Tibial nerve (tissue), 4 donors: ENCODE measurements around the gene TEN1. TPM values are rescaled to one million over a fixed set of nuclear protein-coding genes. Genes with fewer than 3 reads are reported as not detected.

Source experiments
- DNase-seq, 2 donors: peaks; one replicate each; pipeline ENCODE4 v3.0.0-alpha.2; 2019; ENCODE audit warnings: low spot score in 2 of 2
- H3K27ac ChIP-seq, 4 donors: fragments of 200-600 bp; sonication (generic) in 3 of 4; one replicate each; pipeline ENCODE4 v1.5.1; 2017 to 2019; ENCODE audit warnings: mild to moderate bottlenecking in 1 of 4
- H3K27me3 ChIP-seq, 2 donors: fragments of 200-600 bp; sonication (generic) in 1 of 2; one replicate each; pipeline versions ENCODE4 v1.5.1 to v1.6.0; 2017 to 2019
- H3K36me3 ChIP-seq, 3 donors: fragments of 200-600 bp; sonication (generic); one replicate each; pipeline ENCODE4 v1.5.1; 2018 to 2019
- H3K4me1 ChIP-seq, 4 donors: fragments of 200-600 bp; sonication (generic) in 3 of 4; one replicate each; pipeline ENCODE4 v1.5.1; 2017 to 2019
- H3K4me3 ChIP-seq, 4 donors: fragments of 200-600 bp; sonication (generic) in 3 of 4; one replicate each; pipeline ENCODE4 v1.5.1; 2017 to 2019; ENCODE audit warnings: mild to moderate bottlenecking in 1 of 4, moderate library complexity in 1 of 4
- H3K9me3 ChIP-seq, 4 donors: fragments of 200-600 bp; sonication (generic) in 3 of 4; one replicate each; pipeline ENCODE4 v1.5.1; 2017 to 2019
- CTCF ChIP-seq, 5 experiments: fragments of 200-600 bp in 3 of 5; fragments of 450-650 bp in 2 of 5; sonication (generic) in 3 of 5; IDR thresholded peaks; one replicate each; pipeline ENCODE4 v1.5.1; 2016 to 2019; ENCODE audit warnings: antibody characterized with exemption in 5 of 5, mild to moderate bottlenecking in 3 of 5, moderate library complexity in 2 of 5
- EP300 ChIP-seq, 2 donors: sonication (generic); formaldehyde crosslinking; IDR thresholded peaks; one replicate each; pipeline ENCODE4 v1.6.1; 2017; ENCODE audit warnings: antibody characterized with exemption in 2 of 2, mild to moderate bottlenecking in 1 of 2
- POLR2A ChIP-seq, 2 donors: fragments of 450-650 bp; IDR thresholded peaks; one replicate each; pipeline ENCODE4 v1.6.1; 2017; ENCODE audit warnings: antibody characterized with exemption in 2 of 2, mild to moderate bottlenecking in 2 of 2, moderate library complexity in 2 of 2
- WGBS, 2 donors: methylation state at CpG; one replicate each; pipeline ENCODE4 v1.1.5; 2018; 5-methylcytosine and 5-hydroxymethylcytosine counted together
- total RNA-seq, 4 donors: library from RNA; depleted of rRNA; stranded (reverse); fragments of >200 nt; gene quantifications; one replicate each; pipeline ENCODE4 v1.1.0, GENCODE V29; 2016

Gene TEN1
- total RNA-seq, 4 donors from 2014 or later: 8.6 to 22.2 (median 11.5) TPM

- TF ChIP-seq EP300 (IDR thresholded peaks at IDR 0.05) (no peak), POLR2A (IDR thresholded peaks at IDR 0.05) (no peak), CTCF (IDR thresholded peaks at IDR 0.05) (no peak)
- H3K27ac ChIP-seq: no peak overlapping the region
- no peaks in the 10 kb centered on the region for H3K27me3 ChIP-seq
- 91 to 94% methylated on average over 9 of the region's 9 CpGs for WGBS, 2 donors
- H3K36me3 ChIP-seq: peaks cover 0 to 44% (median 0%) of the 10 kb centered on the region in 3 donors
- H3K4me1 ChIP-seq: peaks cover 0 to 13% (median 6%) of the 10 kb centered on the region in 4 donors
- no peaks in the 10 kb centered on the region for H3K9me3 ChIP-seq
- no peak overlapping the region for H3K4me3 ChIP-seq
- DNase-seq: no peak
Observed at GRCh38 chr17:75998327-75998795, 19.3 kb downstream of the TEN1 start.

- Histone ChIP-seq H3K27me3 (no peaks in the 10 kb centered on the region), H3K4me3 (no peak overlapping the region), H3K9me3 (no peaks in the 10 kb centered on the region), H3K27ac (peak overlapping the region in 1 of 4 donors; percentile 22), H3K36me3 (peaks cover 0 to 27% (median 0%) of the 10 kb centered on the region in 3 donors), H3K4me1 (peaks cover 0 to 14% (median 6%) of the 10 kb centered on the region in 4 donors)
- peak; percentile 33 to 73 (median 63) for TF ChIP-seq CTCF (IDR thresholded peaks at IDR 0.05)
- no peak for TF ChIP-seq POLR2A (IDR thresholded peaks at IDR 0.05)
- 64 to 71% methylated on average over 30 to 31 of the region's 31 CpGs for WGBS, 2 donors
- DNase-seq: peak in 1 of 2 donors; percentile 34
Observed at GRCh38 chr17:76000016-76000754, 21.1 kb downstream of the TEN1 start.

GRCh38 chr17:76000755-76001521 is 21.9 kb downstream of the TEN1 start, which contains the start of gene CDK3:
Gene CDK3 (plus strand): TSS chr17:76000855. CDS start chr17:76001426, 571 bp downstream.
- WGBS, 2 donors: 79 to 81% methylated on average over 11 to 15 of the region's 21 CpGs
- peak within 1 kb of the TSS in 1 of 4 donors; percentile 22 for H3K27ac ChIP-seq
- DNase-seq: no peak
- TF ChIP-seq CTCF (IDR thresholded peaks at IDR 0.05) (no peak), POLR2A (IDR thresholded peaks at IDR 0.05) (no peak), EP300 (IDR thresholded peaks at IDR 0.05) (no peak)
- H3K9me3 ChIP-seq: no peaks in the 10 kb centered on the region
- H3K36me3 ChIP-seq: peaks cover 0 to 20% (median 0%) of the 10 kb centered on the region in 3 donors
- no peak within 1 kb of the TSS for H3K4me3 ChIP-seq
- no peaks in the 10 kb centered on the region for H3K27me3 ChIP-seq
- peaks cover 0 to 21% (median 6%) of the 10 kb centered on the region in 4 donors for H3K4me1 ChIP-seq

GRCh38 chr17:76002100-76002499 is 23.1 kb downstream of the TEN1 start:
- 95 to 98% methylated on average over 12 of the region's 12 CpGs for WGBS, 2 donors
- TF ChIP-seq EP300 (IDR thresholded peaks at IDR 0.05) (no peak), CTCF (IDR thresholded peaks at IDR 0.05) (no peak), POLR2A (IDR thresholded peaks at IDR 0.05) (no peak)
- Histone ChIP-seq H3K36me3 (peaks cover 0 to 17% (median 0%) of the 10 kb centered on the region in 3 donors), H3K27ac (no peak overlapping the region), H3K27me3 (no peaks in the 10 kb centered on the region), H3K4me1 (peaks cover 0 to 15% (median 3%) of the 10 kb centered on the region in 4 donors), H3K9me3 (no peaks in the 10 kb centered on the region), H3K4me3 (no peak overlapping the region)
- no peak for DNase-seq
